HFF-Myc (cell line): ENCODE results near the gene SSTR5.

Experiments
- DNase-seq: peaks from one replicate; pipeline ENCODE4 v3.0.0-alpha.2; 2011; ENCODE audit warnings: low read depth; ENCODE audit errors: extremely low read depth
- H3K4me3 ChIP-seq: replicated peaks from 2 replicates; pipeline ENCODE4 v1.5.1; 2011; ENCODE audit warnings: low read depth, mild to moderate bottlenecking, control low read depth, low read length
- CTCF ChIP-seq: IDR thresholded peaks from 2 replicates; pipeline ENCODE4 v1.5.1; 2012; ENCODE audit warnings: mild to moderate bottlenecking, low read depth, low read length, control low read depth; ENCODE audit errors: missing control alignments

The SSTR5 gene

GRCh38 chr16:1045310-1045992, 27.1 kb upstream of the SSTR5 start:
- no peak overlapping the region for H3K4me3 ChIP-seq
- DNase-seq, result no peak
- TF ChIP-seq CTCF, result no peak

GRCh38 chr16:1045993-1046911, 26.3 kb upstream of the SSTR5 start:
- no peak overlapping the region for H3K4me3 ChIP-seq
- no peak for DNase-seq
- TF ChIP-seq CTCF, result no peak

- DNase-seq, result no peak
- no peak for TF ChIP-seq CTCF
- no peak overlapping the region for H3K4me3 ChIP-seq
These were observed 25.4 kb upstream of the SSTR5 start for GRCh38 chr16:1047123-1047522.

- DNase-seq, result no peak
- H3K4me3 ChIP-seq, result no peak overlapping the region
- no peak for TF ChIP-seq CTCF
These were observed 24.7 kb upstream of the SSTR5 start for GRCh38 chr16:1047801-1048200.

- no peak overlapping the region for H3K4me3 ChIP-seq
These were observed 24.0 kb upstream of the SSTR5 start for GRCh38 chr16:1048442-1049112.

More at GRCh38 chr16:1048442-1049112, 24.0 kb upstream of the SSTR5 start:
- no peak for DNase-seq
- no peak for TF ChIP-seq CTCF
